Astrocyte (in vitro differentiated cells and primary cell): ENCODE data around the gene TTC31. TPM values are rescaled to one million over a fixed set of nuclear protein-coding genes. Genes with fewer than 3 reads are reported as not detected.
A peak's percentile ranks its signal among the peaks of the same experiment; 100 is the strongest.

Source experiments
- DNase-seq: peaks from one replicate; pipeline ENCODE4 v3.0.0-alpha.2; 2010; ENCODE audit warnings: low read depth
- FAIRE-seq: peaks from 2 replicates; lab custom pipeline; 2011; peaks lifted over from hg19 to GRCh38; lab: Jason Lieb, UNC
- H2AFZ ChIP-seq: 2 replicates; pipeline ENCODE4 v1.6.0; 2012; ENCODE audit warnings: low read depth, low read length, inconsistent platforms
- H3K27ac ChIP-seq: 2 replicates; pipeline ENCODE4 v1.5.1; 2011; ENCODE audit warnings: low read depth, low read length, inconsistent platforms
- H3K27me3 ChIP-seq: 2 replicates; pipeline ENCODE4 v1.6.0; 2011; ENCODE audit warnings: low read length, inconsistent platforms; ENCODE audit not compliant: insufficient read depth
- H3K36me3 ChIP-seq: 2 replicates; pipeline ENCODE4 v1.5.1; 2011; ENCODE audit warnings: low read length, inconsistent platforms; ENCODE audit not compliant: insufficient read depth
- H3K4me1 ChIP-seq: 2 replicates; pipeline ENCODE4 v1.5.1; 2011; ENCODE audit warnings: low read length, inconsistent platforms; ENCODE audit not compliant: insufficient read depth
- H3K4me2 ChIP-seq: 2 replicates; pipeline ENCODE4 v1.6.0; 2012; ENCODE audit warnings: low read length, inconsistent platforms
- H3K4me3 ChIP-seq: 2 replicates; pipeline ENCODE4 v1.5.1; 2011; ENCODE audit warnings: low read depth, mild to moderate bottlenecking, low read length, inconsistent platforms; ENCODE audit not compliant: insufficient read depth
- H3K79me2 ChIP-seq: 2 replicates; pipeline ENCODE4 v1.6.0; 2012; ENCODE audit warnings: mild to moderate bottlenecking, low read length, inconsistent platforms; ENCODE audit not compliant: insufficient read depth
- H3K9ac ChIP-seq: 2 replicates; pipeline ENCODE4 v1.6.0; 2012; ENCODE audit warnings: mild to moderate bottlenecking, low read length, inconsistent platforms
- H3K9me3 ChIP-seq: 2 replicates; pipeline ENCODE4 v1.5.1; 2012; ENCODE audit warnings: low read depth, mild to moderate bottlenecking, low read length, inconsistent platforms; ENCODE audit not compliant: insufficient read depth
- H4K20me1 ChIP-seq: 2 replicates; pipeline ENCODE4 v1.6.0; 2012; ENCODE audit warnings: low read length, inconsistent platforms; ENCODE audit not compliant: insufficient read depth
- H3K27ac Mint-ChIP-seq: one replicate; pipeline ENCODE4 v1.8.0; 2021; ENCODE audit warnings: mild to moderate bottlenecking, mixed read lengths; ENCODE audit not compliant: unreplicated experiment
- H3K27me3 Mint-ChIP-seq: one replicate; pipeline ENCODE4 v1.8.0; 2021; ENCODE audit warnings: low read depth, mixed read lengths; ENCODE audit not compliant: unreplicated experiment
- H3K36me3 Mint-ChIP-seq: one replicate; pipeline ENCODE4 v1.8.0; 2021; ENCODE audit warnings: low read depth, mixed read lengths; ENCODE audit not compliant: unreplicated experiment
- H3K4me1 Mint-ChIP-seq: one replicate; pipeline ENCODE4 v1.8.0; 2021; ENCODE audit warnings: low read depth, mixed read lengths; ENCODE audit not compliant: unreplicated experiment
- H3K4me3 Mint-ChIP-seq: one replicate; pipeline ENCODE4 v1.8.0; 2021; ENCODE audit warnings: mild to moderate bottlenecking, moderate library complexity, mixed read lengths; ENCODE audit not compliant: unreplicated experiment
- H3K9me3 Mint-ChIP-seq: one replicate; pipeline ENCODE4 v1.8.0; 2021; ENCODE audit warnings: mild to moderate bottlenecking, mixed read lengths; ENCODE audit not compliant: unreplicated experiment
- EZH2 ChIP-seq: IDR thresholded peaks from 2 replicates; pipeline ENCODE4 v1.6.1; 2012; ENCODE audit warnings: mild to moderate bottlenecking, low read length, inconsistent platforms; ENCODE audit not compliant: insufficient read depth
- total RNA-seq: library from RNA; stranded (reverse); gene quantifications from 2 replicates; pipeline ENCODE4 v1.2.1, GENCODE V29; 2021
- TF ChIP-seq, protein P1 (sequence below): IDR thresholded peaks from 2 replicates; pipeline ENCODE4 v1.5.1; 2011; ENCODE audit warnings: low read depth, mild to moderate bottlenecking, inconsistent platforms, low read length, moderate library complexity; ENCODE audit not compliant: insufficient read depth

The TTC31 gene
- total RNA-seq, 1 donor from 2014 or later, result 12.0 TPM

DNA sequence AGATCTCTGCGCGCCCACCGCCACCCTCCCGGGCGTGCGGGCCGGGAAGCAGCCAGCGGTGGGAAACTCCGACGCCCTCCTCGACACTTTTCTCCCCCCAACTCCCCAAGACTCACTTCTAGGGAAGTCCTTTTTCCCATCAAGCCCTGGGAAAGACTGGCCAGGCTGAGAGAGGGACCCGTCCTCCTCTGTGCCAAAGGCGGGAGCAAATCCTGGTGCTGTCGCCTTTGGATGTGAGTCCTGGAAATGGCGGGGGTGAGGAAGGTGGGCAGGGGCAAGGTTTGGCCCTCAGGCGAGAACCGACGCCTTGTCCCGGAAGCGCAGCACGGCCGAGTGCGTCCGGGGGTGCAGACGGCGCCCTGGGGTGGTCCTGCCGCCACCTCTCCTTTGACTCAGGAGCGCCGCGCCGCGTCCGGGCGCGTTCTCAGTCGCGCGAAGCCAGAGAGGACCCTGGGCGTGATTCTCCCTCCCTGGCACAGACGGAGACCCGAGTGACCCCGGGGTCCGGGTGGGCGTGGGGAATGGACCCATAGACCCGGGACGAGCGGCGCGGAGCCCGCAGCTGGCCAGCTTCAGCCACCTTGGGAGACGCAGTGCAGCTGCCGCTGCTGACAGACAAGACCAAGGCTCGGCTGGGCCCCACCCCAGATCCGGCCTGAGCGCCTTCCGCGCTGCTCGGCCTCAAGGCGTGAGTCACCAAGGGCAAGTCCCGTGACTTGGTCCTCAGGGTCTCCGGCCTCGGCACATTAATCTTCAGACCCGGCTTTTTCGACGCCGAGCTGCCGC is 20.0 kb downstream of the TTC31 start:
- no peaks in the 10 kb centered on the region for H3K9me3 ChIP-seq
- H3K36me3 ChIP-seq, result peaks cover 4% of the 10 kb centered on the region
- FAIRE-seq (no peak), DNase-seq (peak; percentile 67)
- H4K20me1 ChIP-seq, result peaks cover 7% of the 10 kb centered on the region
- H3K27ac Mint-ChIP-seq, result peak overlapping the region; percentile 41
- peak overlapping the region; percentile 76 for H3K27ac ChIP-seq
- no peaks in the 10 kb centered on the region for H3K9me3 Mint-ChIP-seq
- peaks cover 24% of the 10 kb centered on the region for H3K79me2 ChIP-seq
- H3K4me1 ChIP-seq, result peaks cover 52% of the 10 kb centered on the region
- no peak for TF ChIP-seq EZH2
- TF ChIP-seq, protein P1, sequence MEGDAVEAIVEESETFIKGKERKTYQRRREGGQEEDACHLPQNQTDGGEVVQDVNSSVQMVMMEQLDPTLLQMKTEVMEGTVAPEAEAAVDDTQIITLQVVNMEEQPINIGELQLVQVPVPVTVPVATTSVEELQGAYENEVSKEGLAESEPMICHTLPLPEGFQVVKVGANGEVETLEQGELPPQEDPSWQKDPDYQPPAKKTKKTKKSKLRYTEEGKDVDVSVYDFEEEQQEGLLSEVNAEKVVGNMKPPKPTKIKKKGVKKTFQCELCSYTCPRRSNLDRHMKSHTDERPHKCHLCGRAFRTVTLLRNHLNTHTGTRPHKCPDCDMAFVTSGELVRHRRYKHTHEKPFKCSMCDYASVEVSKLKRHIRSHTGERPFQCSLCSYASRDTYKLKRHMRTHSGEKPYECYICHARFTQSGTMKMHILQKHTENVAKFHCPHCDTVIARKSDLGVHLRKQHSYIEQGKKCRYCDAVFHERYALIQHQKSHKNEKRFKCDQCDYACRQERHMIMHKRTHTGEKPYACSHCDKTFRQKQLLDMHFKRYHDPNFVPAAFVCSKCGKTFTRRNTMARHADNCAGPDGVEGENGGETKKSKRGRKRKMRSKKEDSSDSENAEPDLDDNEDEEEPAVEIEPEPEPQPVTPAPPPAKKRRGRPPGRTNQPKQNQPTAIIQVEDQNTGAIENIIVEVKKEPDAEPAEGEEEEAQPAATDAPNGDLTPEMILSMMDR, result no peak
- H2AFZ ChIP-seq, result peak overlapping the region; percentile 86
- H3K4me2 ChIP-seq, result peak overlapping the region; percentile 93
- H3K36me3 Mint-ChIP-seq, result peaks cover 12% of the 10 kb centered on the region
- peak overlapping the region; percentile 83 for H3K4me3 Mint-ChIP-seq
- H3K9ac ChIP-seq, result peak overlapping the region; percentile 83
- peaks cover 45% of the 10 kb centered on the region for H3K27me3 Mint-ChIP-seq
- H3K27me3 ChIP-seq, result peaks cover 32% of the 10 kb centered on the region
- peak overlapping the region; percentile 61 for H3K4me3 ChIP-seq
- H3K4me1 Mint-ChIP-seq, result peaks cover 26% of the 10 kb centered on the region

DNA sequence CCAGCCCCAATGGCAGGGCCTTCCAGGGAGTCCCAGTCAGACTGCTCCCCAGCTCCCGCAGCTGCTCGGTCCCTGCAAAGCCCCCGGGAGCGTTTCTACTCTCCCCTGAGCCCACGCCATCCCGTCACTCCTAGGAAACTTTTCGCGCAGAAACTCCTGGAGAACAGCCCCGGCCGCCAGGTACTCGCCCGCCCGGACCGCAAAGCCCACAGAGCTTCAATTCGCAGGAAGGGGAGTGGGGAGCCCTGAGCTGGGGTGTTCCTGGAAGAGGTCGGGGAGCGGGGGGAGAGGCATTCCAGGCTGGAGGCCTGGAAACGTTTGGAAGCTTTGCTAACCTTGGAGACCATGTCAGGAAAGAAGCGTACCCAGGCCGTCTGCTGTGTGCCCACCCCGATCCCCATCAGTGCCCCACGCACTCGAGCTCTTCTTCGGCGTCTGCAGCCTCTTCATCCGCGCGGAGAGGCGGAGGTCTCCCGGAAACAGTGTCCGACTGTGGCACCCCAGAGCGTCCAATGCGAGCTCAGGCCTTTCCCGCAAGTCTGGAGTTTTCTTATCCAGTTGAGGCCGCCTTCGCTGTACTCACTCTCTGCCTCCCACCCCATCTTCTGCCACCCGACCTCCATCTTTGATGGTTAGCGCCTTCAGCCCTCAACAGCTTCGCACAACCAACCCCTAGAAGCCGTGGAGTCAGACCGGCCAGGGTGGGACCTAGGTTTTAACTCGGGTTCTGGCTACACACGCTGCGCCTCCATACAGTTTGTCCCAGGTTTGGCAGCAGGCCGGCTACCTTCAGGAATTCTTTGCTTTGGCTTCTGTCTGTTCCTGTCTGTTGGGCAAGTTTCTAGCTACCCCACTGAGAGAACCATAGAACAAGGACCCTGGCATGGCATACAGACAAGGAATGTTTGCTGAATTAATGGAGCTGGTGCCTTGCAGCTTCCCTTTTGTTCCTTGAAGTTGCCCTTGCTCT is 20.9 kb downstream of the TTC31 start:
- Mint-ChIP-seq H3K4me1 (peaks cover 25% of the 10 kb centered on the region), H3K4me3 (peak overlapping the region; percentile 83), H3K9me3 (no peaks in the 10 kb centered on the region), H3K27ac (peak overlapping the region; percentile 51), H3K36me3 (peaks cover 12% of the 10 kb centered on the region), H3K27me3 (peaks cover 40% of the 10 kb centered on the region)
- Histone ChIP-seq H3K27ac (peak overlapping the region; percentile 76), H3K36me3 (peaks cover 4% of the 10 kb centered on the region), H3K4me1 (peaks cover 49% of the 10 kb centered on the region), H3K4me3 (peak overlapping the region; percentile 61), H3K9me3 (no peaks in the 10 kb centered on the region), H3K9ac (peak overlapping the region; percentile 83), H3K79me2 (peaks cover 24% of the 10 kb centered on the region), H3K27me3 (peaks cover 23% of the 10 kb centered on the region), H3K4me2 (peak overlapping the region; percentile 93), H4K20me1 (peaks cover 7% of the 10 kb centered on the region), H2AFZ (peak overlapping the region; percentile 86)
- FAIRE-seq (no peak), DNase-seq (no peak)
- no peak for TF ChIP-seq EZH2
- TF ChIP-seq, protein P1, result no peak
